Uterus (tissue), 4 donors: ENCODE measurements around the gene TARDBP. TPM values are rescaled to one million over a fixed set of nuclear protein-coding genes. Genes with fewer than 3 reads are reported as not detected.

Experiments used
- DNase-seq, 2 donors: peaks; one replicate each; pipeline ENCODE4 v3.0.0-alpha.2; 2019 to 2020
- H3K27ac ChIP-seq, 2 donors: fragments of 200-600 bp; sonication (generic); 1 replicate in 1 of 2; 2 replicates in 1 of 2; pipeline ENCODE4 v1.5.1; 2016 to 2018
- H3K27me3 ChIP-seq, 2 donors: fragments of 200-600 bp; sonication (generic); one replicate each; pipeline ENCODE4 v1.5.1; 2018 to 2019; ENCODE audit warnings: control low read depth in 1 of 2
- H3K36me3 ChIP-seq, 2 donors: fragments of 200-600 bp; sonication (generic); one replicate each; pipeline ENCODE4 v1.5.1; 2019; ENCODE audit warnings: control low read depth in 1 of 2
- H3K4me1 ChIP-seq, 2 donors: fragments of 200-600 bp; sonication (generic); one replicate each; pipeline ENCODE4 v1.5.1; 2018 to 2019; ENCODE audit warnings: control low read depth in 1 of 2
- H3K4me3 ChIP-seq, 2 donors: fragments of 200-600 bp; sonication (generic); 1 replicate in 1 of 2; 2 replicates in 1 of 2; pipeline ENCODE4 v1.5.1; 2018 to 2019; ENCODE audit warnings: mild to moderate bottlenecking in 1 of 2
- H3K9me3 ChIP-seq, 2 donors: fragments of 200-600 bp; sonication (generic); one replicate each; pipeline ENCODE4 v1.5.1; 2019; ENCODE audit warnings: control low read depth in 1 of 2
- CTCF ChIP-seq, 4 experiments: fragments of 200-600 bp in 2 of 4; fragments of 450-650 bp in 2 of 4; sonication (generic) in 2 of 4; IDR thresholded peaks; one replicate each; pipeline ENCODE4 v1.5.1; 2016 to 2019; ENCODE audit warnings: antibody characterized with exemption in 4 of 4, mild to moderate bottlenecking in 2 of 4, moderate library complexity in 1 of 4
- POLR2A ChIP-seq, 2 donors: fragments of 450-650 bp; IDR thresholded peaks; one replicate each; pipeline ENCODE4 v1.6.1; 2016; ENCODE audit warnings: antibody characterized with exemption in 2 of 2, mild to moderate bottlenecking in 1 of 2, moderate library complexity in 1 of 2
- intact Hi-C: fragments of 100-400 bp; cut with DNase I; formaldehyde crosslinking; loops from one replicate; pipeline ENCODE4 v1.15.1; 2023; ENCODE audit warnings: low total_unique reads
- total RNA-seq, 4 donors: library from RNA; depleted of rRNA in 3 of 4; stranded (reverse); fragments of >200 nt in 3 of 4; gene quantifications; one replicate each; pipeline versions ENCODE4 v1.1.0 to v1.2.4, GENCODE V29; 2014 to 2023
- donor health status: DM: yes; HTN: yes; CAD: no.

The TARDBP gene
- total RNA-seq, 4 donors from 2014 or later: 176 to 617 (median 207) TPM

- no peaks in the 10 kb centered on the region for H3K9me3 ChIP-seq
- intact Hi-C loops: no loop called here
- peaks cover 5 to 9% of the 10 kb centered on the region in 2 donors for H3K4me1 ChIP-seq
- H3K27me3 ChIP-seq: no peaks in the 10 kb centered on the region
- TF ChIP-seq CTCF (IDR thresholded peaks at IDR 0.05) (no peak), POLR2A (IDR thresholded peaks at IDR 0.05) (no peak)
- H3K4me3 ChIP-seq: no peak overlapping the region
- no peaks in the 10 kb centered on the region for H3K36me3 ChIP-seq
- no peak for DNase-seq
- no peak overlapping the region for H3K27ac ChIP-seq
Measured at GRCh38 chr1:11056504-11056903, 44.0 kb downstream of the TARDBP start.

GRCh38 chr1:11057477-11057876 is 45.0 kb downstream of the TARDBP start:
- H3K27me3 ChIP-seq: no peaks in the 10 kb centered on the region
- H3K36me3 ChIP-seq: no peaks in the 10 kb centered on the region
- peaks cover 5 to 9% of the 10 kb centered on the region in 2 donors for H3K4me1 ChIP-seq
- TF ChIP-seq CTCF (IDR thresholded peaks at IDR 0.05) (no peak), POLR2A (IDR thresholded peaks at IDR 0.05) (no peak)
- intact Hi-C loops: no loop called here
- no peak overlapping the region for H3K4me3 ChIP-seq
- no peaks in the 10 kb centered on the region for H3K9me3 ChIP-seq
- no peak for DNase-seq
- H3K27ac ChIP-seq: no peak overlapping the region

GRCh38 chr1:11058026-11058425 is 45.6 kb downstream of the TARDBP start:
- no peak for DNase-seq
- H3K4me1 ChIP-seq: peaks cover 5 to 9% of the 10 kb centered on the region in 2 donors
- H3K4me3 ChIP-seq: no peak overlapping the region
- no peak overlapping the region for H3K27ac ChIP-seq
- TF ChIP-seq CTCF (IDR thresholded peaks at IDR 0.05) (no peak), POLR2A (IDR thresholded peaks at IDR 0.05) (no peak)
- H3K9me3 ChIP-seq: no peaks in the 10 kb centered on the region
- H3K27me3 ChIP-seq: no peaks in the 10 kb centered on the region
- intact Hi-C loops: no loop called here
- no peaks in the 10 kb centered on the region for H3K36me3 ChIP-seq

- Histone ChIP-seq H3K36me3 (no peaks in the 10 kb centered on the region), H3K27me3 (no peaks in the 10 kb centered on the region), H3K4me1 (peaks cover 5 to 9% of the 10 kb centered on the region in 2 donors), H3K4me3 (peak overlapping the region; percentile 39 to 61), H3K9me3 (no peaks in the 10 kb centered on the region), H3K27ac (peak overlapping the region in 1 of 2 donors; percentile 47)
- no peak for TF ChIP-seq POLR2A (IDR thresholded peaks at IDR 0.05)
- DNase-seq: no peak
- intact Hi-C loops: no loop called here
Measured at GRCh38 chr1:11058595-11059154, 46.2 kb downstream of the TARDBP start.

GRCh38 chr1:11059155-11059967 is 46.9 kb downstream of the TARDBP start:
- H3K27me3 ChIP-seq: no peaks in the 10 kb centered on the region
- peak overlapping the region; percentile 13 to 47 for H3K27ac ChIP-seq
- peak in 1 of 2 donors; percentile 25 for DNase-seq
- H3K4me3 ChIP-seq: peak overlapping the region; percentile 39 to 61
- H3K9me3 ChIP-seq: no peaks in the 10 kb centered on the region
- H3K4me1 ChIP-seq: peaks cover 5 to 9% of the 10 kb centered on the region in 2 donors
- TF ChIP-seq POLR2A (IDR thresholded peaks at IDR 0.05) (no peak), CTCF (IDR thresholded peaks at IDR 0.05) (no peak)
- H3K36me3 ChIP-seq: no peaks in the 10 kb centered on the region
- intact Hi-C loops: no loop called here
